ENCODE measurements around the gene TTC34.
"Not testable (repeated sequence)": the region's sequence is repeated elsewhere in the genome, so short reads cannot be mapped to it uniquely, and the experiment has no call there.

The TTC34 gene

DNA sequence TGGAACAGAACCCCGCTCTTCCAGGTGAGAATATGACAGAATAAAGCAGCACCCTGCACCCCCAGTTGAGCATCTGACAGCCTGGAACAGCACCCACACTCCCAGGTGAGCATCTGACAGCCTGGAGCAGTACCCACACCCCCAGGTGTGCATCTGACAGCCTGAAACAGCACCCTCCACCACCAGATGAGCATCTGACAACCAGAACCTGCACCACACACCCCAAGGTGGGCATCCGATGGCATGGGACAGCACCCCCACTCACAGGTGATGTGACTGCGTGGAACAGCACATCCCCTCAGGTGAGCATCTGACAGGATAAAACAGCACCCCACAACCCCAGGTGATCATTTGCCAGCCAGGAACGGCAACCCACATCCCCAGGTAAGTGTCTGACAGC lies 26.2 kb downstream of the TTC34 start:
- DNase-seq (ENCODE audit: low spot score) = not testable (repeated sequence)

DNA sequence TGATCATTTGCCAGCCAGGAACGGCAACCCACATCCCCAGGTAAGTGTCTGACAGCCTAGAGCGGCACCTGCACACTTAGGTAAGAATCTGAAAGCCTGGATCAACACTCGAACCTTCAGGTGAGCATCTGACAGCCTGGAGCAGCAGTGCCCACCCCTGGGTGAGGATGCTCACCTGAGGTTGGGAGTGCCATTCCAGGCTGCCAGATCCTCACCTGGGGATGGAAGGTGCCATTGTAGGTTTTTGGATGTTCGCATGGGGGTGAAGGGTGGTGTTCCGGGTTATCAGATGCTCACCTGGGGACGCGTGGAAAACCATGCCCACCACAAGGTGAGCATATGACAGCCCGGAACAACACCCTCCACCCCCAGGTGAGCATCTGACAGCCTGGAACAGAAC lies 33.4 kb downstream of the TTC34 start:
- DNase-seq (ENCODE audit: low spot score) = not testable (repeated sequence)

DNA sequence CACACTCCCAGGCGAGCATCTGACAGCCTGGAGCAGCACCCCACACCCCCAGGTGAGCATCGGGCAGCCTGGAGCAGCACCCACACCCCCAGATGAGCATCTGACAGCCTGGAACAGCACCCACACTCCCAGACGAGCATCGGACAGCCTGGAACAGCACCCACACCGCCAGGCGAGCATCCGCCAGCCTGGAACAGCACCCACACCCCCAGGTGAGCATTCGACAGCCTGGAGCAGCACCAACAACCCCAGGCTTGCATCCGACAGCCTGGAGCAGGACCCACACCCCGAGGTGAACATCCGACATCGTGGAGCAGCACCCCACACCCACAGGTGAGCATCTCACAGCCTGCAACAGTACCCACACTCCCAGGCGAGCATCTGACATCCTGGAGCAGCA lies 42.1 kb downstream of the TTC34 start:
- DNase-seq (ENCODE audit: low spot score) = not testable (repeated sequence)

DNA sequence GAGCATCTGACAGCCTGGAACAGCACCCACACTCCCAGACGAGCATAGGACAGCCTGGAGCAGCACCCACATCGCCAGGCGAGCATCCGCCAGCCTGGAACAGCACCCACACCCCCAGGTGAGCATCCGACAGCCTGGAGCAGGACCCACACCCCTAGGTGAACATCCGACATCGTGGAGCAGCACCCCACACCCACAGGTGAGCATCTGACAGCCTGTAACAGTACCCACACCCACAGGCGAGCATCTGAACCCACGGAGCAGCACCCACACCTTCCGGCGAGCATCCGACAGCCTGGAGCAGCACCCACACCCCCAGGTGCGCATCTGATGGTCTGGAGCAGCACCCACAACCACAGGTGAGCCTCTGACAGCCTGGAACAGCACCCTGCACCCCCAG lies 44.0 kb downstream of the TTC34 start:
- not testable (repeated sequence) for DNase-seq (ENCODE audit: low spot score)

DNA sequence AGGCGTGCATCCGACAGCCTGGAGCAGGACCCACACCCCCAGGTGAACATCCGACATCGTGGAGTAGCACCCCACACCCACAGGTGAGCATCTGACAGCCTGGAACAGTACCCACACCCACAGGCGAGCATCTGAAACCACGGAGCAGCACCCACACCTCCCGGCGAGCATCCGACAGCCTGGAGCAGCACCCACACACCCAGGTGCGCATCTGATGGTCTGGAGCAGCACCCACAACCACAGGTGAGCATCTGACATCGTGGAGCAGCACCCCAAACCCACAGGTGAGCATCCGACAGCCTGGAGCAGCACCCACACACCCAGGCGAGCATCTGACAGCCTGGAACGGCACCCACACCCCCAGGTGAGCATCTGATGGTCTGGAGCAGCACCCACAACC lies 46.1 kb downstream of the TTC34 start:
- DNase-seq (ENCODE audit: low spot score) = not testable (repeated sequence)

DNA sequence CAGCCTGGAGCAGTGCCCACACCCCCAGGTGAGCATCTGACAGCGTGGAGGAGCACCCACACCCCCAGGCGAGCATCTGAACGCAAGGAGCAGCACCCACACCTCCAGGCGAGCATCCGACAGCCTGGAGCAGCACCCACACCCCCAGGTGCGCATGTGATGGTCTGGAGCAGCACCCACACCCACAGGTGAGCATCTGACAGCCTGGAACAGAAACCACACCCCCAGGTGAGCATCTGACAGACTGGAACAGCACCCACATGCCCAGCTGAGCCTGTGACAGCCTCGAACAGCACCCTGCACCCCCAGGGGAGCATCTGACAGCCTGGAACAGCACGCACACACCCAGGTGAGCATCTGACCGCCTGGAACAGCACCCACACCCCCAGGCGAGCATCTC lies 46.9 kb downstream of the TTC34 start:
- DNase-seq (ENCODE audit: low spot score) = not testable (repeated sequence)

DNA sequence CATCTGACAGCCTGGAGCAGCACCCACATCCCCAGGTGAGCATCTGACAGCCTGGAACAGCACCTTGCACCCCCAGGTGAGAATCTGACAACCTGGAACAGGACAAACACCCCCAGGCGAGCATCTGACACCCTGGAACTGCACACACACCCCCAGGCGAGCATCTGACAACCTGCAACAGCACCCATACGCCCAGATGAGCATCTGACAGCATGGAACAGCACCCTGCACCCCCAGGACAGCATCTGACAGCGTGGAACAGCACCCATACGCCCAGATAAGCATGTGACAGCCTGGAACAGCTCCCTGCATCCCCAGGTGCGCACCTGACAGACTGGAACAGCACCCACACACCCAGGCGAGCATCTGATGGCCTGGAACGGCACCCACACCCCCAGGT lies 49.0 kb downstream of the TTC34 start:
- not testable (repeated sequence) for DNase-seq (ENCODE audit: low spot score)

DNA sequence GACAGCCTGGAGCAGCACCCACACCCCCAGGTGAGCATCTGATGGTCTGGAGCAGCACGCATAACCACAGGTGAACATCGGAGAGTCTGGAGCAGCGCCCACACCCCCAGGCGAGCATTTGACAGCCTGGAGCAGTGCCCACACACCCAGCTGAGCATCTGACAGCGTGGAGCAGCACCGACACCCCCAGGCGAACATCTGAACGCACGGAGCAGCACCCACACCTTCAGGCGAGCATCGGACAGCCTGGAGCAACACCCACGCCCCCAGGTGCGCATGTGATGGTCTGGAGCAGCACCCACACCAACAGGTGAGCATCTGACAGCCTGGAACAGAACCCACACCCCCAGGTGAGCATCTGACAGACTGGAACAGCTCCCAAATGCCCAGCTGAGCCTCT lies 49.6 kb downstream of the TTC34 start:
- not testable (repeated sequence) for DNase-seq (ENCODE audit: low spot score)

DNA sequence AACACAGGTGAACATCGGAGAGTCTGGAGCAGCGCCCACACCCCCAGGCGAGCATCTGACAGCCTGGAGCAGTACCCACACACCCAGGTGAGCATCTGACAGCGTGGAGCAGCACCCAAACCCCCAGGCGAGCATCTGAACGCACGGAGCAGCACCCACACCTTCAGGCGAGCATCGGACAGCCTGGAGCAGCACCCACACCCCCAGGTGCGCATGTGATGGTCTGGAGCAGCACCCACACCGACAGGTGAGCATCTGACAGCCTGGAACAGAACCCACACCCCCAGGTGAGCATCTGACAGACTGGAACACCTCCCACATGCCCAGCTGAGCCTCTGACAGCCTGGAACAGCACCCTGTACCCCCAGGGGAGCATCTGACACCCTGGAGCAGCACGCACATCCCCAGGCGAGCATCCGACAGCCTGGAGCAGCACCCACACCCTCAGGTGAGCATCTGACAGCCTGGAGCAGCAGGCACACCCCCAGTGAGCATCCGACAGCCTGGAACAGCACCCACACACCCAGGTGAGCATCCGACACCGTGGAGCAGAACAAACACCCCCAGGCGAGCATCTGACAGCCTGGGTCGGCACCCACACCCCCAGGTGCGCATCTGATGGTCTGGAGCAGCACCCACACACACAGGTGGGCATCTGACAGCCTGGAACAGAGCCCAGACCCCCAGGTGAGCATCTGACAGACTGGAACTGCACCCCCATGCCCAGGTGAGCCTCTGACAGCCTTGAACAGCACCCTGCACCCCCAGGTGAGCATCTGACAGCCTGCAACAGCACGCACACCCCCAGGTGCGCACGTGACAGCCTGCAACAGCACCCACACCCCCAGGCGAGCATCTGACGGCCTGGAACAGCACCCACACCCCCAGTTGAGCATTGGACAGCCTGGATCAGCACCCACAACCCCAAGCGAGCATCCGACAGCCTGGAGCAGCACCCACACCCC lies 50.4 kb downstream of the TTC34 start:
- not testable (repeated sequence) for DNase-seq (ENCODE audit: low spot score)

DNA sequence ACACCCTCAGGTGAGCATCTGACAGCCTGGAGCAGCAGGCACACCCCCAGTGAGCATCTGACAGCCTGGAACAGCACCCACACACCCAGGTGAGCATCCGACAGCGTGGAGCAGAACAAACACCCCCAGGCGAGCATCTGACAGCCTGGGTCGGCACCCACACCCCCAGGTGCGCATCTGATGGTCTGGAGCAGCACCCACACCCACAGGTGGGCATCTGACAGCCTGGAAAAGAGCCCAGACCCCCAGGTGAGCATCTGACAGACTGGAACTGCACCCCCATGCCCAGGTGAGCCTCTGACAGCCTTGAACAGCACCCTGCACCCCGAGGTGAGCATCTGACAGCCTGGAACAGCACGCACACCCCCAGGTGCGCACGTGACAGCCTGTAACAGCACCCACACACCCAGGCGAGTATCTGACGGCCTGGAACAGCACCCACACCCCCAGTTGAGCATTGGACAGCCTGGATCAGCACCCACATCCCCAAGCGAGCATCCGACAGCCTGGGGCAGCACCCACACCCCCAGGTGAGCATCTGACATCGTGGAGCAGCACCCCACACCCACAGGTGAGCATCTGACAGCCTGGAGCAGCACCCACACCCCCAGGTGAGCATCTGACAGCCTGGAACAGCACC lies 51.3 kb downstream of the TTC34 start:
- not testable (repeated sequence) for DNase-seq (ENCODE audit: low spot score)

DNA sequence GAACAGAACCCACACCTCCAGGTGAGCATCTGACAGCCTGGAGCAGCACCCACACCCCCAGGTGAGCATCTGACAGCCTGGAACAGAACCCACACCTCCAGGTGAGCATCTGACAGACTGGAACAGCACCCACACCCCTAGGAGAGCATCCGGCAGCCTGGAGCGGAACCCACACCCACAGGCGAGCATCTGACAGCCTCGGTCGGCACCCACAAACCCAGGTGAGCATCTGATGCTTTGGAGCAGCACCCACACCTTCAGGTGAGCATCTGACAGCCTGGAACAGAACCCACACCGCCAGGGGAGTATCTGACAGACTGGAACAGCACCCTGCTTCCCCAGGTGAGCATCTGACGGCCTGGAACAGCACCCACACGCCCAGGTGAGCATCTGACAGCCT lies 52.9 kb downstream of the TTC34 start:
- not testable (repeated sequence) for DNase-seq (ENCODE audit: low spot score)

DNA sequence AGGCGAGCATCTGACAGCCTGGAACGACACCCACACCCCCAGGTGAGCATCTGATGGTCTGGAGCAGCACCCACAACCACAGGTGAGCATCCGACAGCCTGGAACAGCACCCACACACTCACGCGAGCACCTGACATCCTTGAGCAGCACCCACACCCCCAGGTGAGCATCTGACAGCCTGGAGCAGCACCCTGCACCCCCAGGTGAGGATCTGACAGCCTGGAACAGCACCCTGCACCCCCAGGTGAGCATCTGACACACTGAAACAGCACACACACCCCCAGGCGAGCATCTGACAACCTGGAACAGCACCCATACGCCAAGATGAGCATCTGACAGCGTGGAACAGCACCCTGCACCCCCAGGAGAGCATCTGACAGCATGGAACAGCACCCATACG lies 106.7 kb downstream of the TTC34 start:
- not testable (repeated sequence) for DNase-seq (ENCODE audit: low spot score)

DNA sequence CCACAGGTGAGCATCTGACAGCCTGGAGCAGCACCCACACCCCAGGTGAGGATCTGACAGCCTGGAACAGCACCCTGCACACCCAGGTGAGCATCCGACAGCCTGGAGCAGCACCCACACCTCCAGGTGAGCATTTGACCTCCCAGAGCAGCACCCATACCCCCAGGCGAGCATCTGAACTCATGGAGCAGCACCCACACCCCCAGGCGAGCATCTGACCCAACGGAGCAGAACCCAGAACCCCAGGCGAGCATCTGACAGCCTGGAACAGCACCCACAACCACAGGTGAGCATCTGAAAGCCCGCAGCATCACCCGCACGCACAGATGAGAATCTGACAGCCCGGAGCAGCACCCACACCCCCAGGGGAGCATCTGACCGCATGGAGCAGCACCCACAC lies 111.3 kb downstream of the TTC34 start:
- DNase-seq (ENCODE audit: low spot score) = not testable (repeated sequence)

DNA sequence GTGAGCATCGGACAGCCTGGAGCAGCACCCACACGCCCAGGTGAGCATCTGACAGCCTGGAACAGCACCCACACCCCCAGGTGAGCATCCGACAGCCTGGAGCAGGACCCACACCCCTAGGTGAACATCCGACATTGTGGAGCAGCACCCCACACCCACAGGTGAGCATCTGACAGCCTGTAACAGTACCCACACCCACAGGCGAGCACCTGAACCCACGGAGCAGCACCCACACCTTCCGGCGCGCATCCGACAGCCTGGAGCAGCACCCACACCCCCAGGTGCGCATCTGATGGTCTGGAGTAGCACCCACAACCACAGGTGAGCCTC lies 113.2 kb downstream of the TTC34 start:
- not testable (repeated sequence) for DNase-seq (ENCODE audit: low spot score)

DNA sequence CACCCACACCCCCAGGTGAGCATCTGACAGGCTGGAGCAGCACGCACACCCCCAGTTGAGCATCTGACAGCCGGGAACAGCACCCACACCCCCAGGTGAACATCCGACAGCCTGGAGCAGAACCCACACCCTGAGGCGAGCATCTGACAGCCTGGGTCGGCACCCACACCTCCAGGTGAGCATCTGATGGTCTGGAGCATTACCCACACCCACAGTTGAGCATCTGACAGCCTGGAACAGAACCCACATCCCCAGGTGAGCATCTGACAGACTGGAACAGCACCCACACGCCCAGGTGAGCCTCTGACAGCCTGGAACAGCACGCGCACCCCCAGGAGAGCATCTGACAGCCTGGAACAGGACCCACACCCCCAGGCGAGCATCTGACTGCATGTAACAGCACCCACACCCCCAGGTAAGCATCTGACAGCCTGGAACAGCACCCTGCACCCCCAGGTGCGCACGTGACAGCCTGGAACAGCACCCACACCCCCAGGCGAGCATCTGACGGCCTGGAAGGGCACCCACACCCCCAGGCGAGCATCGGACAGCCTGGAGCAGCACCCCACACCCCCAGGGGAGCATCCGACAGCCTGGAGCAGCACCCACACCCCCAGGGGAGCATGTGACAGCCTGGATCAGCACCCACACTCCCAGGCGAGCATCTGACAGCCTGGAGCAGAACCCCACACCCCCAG lies 113.7 kb downstream of the TTC34 start:
- DNase-seq (ENCODE audit: low spot score) = not testable (repeated sequence)

DNA sequence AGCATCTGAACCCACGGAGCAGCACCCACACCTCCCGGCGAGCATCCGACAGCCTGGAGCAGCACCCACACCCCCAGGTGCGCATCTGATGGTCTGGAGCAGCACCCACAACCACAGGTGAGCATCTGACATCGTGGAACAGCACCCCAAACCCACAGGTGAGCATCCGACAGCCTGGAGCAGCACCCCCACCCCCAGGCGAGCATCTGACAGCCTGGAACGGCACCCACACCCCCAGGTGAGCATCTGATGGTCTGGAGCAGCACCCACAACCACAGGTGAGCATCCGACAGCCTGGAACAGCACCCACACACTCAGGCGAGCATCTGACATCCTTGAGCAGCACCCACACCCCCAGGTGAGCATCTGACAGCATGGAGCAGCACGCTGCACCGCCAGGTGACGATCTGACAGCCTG lies 114.3 kb downstream of the TTC34 start:
- DNase-seq (ENCODE audit: low spot score) = not testable (repeated sequence)

DNA sequence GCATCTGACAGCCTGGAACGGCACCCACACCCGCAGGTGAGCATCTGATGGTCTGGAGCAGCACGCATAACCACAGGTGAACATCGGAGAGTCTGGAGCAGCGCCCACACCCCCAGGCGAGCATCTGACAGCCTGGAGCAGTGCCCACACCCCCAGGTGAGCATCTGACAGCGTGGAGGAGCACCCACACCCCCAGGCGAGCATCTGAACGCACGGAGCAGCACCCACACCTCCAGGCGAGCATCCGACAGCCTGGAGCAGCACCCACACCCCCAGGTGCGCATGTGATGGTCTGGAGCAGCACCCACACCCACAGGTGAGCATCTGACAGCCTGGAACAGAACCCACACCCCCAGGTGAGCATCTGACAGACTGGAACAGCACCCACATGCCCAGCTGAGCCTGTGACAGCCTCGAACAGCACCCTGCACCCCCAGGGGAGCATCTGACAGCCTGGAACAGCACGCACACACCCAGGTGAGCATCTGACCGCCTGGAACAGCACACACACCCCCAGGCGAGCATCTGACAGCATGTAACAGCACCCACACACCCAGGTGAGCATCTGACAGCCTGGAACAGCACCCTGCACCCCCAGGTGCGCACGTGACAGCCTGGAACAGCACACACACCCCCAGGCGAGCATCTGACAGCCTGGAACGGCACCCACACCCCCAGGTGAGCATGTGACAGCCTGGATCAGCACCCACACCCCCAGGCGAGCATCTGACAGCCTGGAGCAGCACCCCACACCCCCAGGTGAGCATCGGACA lies 115.2 kb downstream of the TTC34 start:
- DNase-seq (ENCODE audit: low spot score) = not testable (repeated sequence)

DNA sequence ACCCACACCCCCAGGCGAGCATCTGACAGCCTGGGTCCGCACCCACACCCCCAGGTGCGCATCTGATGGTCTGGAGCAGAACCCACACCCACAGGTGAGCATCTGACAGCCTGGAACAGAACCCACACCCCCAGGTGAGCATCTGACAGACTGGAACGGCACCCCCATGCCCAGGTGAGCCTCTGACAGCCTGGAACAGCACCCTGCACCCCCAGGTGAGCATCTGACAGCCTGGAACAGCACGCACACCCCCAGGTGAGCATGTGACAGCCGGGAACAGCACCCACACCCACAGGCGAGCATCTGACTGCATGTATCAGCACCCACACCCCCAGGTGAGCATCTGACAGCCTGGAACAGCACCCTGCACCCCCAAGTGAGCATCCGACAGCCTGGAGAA lies 115.8 kb downstream of the TTC34 start:
- DNase-seq (ENCODE audit: low spot score) = not testable (repeated sequence)

DNA sequence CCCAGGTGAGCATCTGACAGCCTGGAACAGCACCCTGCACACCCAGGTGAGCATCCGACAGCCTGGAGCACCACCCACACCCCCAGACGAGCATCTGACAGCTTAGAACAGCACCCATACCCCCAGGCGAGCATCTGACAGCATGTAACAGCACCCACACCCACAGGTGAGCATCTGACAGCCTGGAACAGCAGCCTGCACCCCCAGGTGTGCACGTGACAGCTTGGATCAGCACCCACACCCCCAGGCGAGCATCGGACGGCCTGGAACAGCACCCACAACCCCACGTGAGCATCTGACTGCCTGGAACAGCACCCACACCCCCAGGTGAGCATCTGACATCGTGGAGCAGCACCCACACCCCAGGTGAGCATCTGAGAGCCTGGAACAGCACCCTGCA lies 116.6 kb downstream of the TTC34 start:
- DNase-seq (ENCODE audit: low spot score) = not testable (repeated sequence)

DNA sequence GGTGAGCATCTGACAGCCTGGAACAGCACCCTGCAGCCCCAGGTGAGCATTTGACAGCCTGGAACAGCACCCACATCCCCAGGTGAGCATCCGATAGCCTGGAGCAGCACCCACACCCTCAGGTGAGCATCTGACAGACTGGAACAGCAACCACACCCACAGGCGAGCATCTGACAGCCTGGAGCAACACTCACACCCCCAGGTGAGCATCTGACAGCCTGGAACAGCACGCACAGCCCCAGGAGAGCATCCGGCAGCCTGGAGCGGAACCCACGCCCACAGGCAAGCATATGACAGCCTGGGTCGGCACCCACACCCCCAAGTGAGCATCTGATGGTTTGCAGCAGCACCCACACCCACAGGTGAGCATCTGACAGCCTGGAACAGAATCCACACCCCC lies 117.5 kb downstream of the TTC34 start:
- DNase-seq (ENCODE audit: low spot score) = not testable (repeated sequence)

DNA sequence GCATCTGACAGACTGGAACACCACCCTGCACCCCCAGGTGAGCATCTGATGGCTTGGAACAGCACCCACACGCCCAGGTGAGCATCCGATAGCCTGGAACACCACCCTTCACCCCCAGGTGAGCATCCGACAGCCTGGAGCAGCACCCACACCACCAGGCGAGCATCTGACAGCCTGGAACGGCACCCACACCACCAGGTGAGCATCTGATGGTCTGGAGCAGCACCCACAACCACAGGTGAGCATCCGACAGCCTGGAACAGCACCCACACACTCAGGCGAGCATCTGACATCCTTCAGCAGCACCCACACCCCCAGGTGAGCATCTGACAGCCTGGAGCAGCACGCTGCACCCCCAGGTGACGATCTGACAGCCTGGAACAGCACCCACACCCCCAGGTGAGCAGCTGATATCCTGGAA lies 118.2 kb downstream of the TTC34 start:
- not testable (repeated sequence) for DNase-seq (ENCODE audit: low spot score)

DNA sequence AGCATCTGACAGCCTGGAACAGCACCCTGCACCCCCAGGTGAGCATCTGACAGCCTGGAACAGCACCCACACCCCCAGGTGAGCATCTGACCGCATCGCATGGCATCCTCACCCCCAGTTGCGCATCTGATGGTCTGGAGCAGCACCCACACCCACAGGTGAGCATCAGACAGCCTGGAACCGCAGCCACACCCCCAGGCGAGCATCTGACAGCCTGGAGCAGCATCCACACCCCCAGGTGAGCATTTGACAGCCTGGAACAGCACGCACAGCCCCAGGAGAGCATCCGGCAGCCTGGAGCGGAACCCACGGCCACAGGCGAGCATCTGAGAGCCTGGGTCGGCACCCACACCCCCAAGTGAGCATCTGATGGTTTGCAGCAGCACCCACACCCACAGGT lies 118.6 kb downstream of the TTC34 start:
- not testable (repeated sequence) for DNase-seq (ENCODE audit: low spot score)
